Hepatocyte (in vitro differentiated cells): ENCODE data around the gene ZNF174.

Source experiments
- CTCF ChIP-seq: fragments of 200-600 bp; sonication (generic); IDR thresholded peaks from 2 replicates; pipeline ENCODE4 v1.5.1; 2016; ENCODE audit warnings: antibody characterized with exemption, mild to moderate bottlenecking; ENCODE audit not compliant: poor library complexity
- EZH2 ChIP-seq: fragments of 200-600 bp; sonication (generic); IDR thresholded peaks from 2 replicates; pipeline ENCODE4 v1.6.1; 2016; ENCODE audit warnings: antibody characterized with exemption, mild to moderate bottlenecking, borderline replicate concordance

DNA sequence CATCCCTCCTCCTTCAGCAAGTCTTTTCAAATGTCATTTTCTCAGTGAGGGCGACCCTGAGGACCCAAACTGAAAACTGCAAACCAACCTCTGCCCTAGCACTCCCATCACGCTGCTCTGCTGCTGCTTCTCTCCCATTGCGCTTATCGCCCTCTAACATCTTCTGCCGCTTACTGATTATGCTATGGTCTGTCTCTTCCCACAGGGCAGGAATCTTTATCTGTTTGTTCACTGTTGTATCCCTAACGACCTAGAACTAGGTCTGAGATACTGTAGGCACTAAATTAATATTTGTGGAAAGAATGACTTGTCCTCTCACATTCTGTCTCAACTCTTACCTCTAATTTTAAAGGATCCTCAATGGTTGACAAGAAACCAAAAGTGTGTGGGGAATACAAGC lies 12.7 kb upstream of the ZNF174 start:
- TF ChIP-seq CTCF (no peak), EZH2 (no peak)
